NCI-H128 (cell line): Measurements from ENCODE around the gene DYDC2.
A peak's percentile ranks its signal among the peaks of the same experiment; 100 is the strongest.

Experiments
- DNase-seq: peaks from one replicate; lab custom pipeline; 2025; ENCODE audit not compliant: unreplicated experiment; lab: John Stamatoyannopoulos, UW

The DYDC2 gene

DNA sequence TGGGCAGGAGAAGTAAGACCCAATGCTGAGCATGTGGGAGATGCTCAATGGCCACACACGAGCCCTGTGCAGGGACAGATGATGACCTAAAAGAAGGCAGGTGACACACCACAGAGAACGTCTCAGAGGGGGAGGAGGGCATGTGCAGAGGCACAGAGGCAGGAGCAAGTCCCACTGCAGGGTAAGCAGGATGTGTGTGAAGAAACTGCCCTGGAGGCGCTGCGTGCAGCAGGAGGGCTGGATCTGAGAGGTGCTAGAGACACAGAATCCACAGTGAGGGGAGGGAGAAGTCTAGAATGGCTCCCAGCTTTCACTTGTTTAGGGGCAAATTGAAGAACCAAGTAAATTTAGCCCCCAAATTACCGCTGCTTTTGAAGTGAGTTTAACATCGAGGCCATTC is 14.9 kb downstream of the DYDC2 start:
- no peak for DNase-seq

DNA sequence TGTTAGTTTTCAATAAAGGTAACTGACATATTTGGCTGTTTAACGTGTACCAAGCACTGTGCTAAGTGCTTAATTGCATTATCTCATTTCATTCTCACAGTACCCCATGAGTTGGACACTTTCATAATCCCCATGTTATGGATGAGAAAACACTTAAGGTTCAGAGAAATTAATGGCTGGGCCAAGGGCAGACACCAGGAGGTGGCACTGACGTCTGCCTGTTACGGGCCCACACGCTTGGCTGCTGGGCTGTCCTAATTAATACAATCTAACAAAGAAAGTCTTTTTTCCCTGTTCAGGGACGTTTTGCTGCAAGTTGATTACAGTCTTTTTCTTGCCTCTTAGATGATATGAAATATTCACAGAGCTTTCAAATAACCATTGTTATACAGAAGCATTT is 16.1 kb downstream of the DYDC2 start:
- DNase-seq: no peak

- no peak for DNase-seq
These were observed 16.9 kb downstream of the DYDC2 start for GRCh38 chr10:80373502-80373901.

DNA sequence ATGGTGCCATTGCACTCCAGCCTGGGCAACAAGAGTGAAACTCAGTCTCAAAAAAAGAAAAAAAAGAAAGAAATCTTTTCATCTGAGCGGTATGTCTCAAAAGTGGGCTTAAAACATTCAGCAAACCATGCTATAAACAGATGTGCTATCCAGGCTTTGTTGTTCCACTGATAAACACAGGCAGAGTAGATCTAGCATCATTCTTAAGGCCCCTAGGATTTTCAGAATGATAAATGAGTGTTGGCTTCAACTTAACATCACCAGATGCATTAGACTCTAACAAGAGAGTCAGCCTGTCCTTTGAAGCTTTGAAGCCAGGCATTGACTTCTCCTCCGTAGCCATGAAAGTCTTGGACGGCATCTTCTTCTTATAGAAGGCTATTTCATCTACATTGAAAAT is 23.1 kb downstream of the DYDC2 start:
- no peak for DNase-seq

GRCh38 chr10:80380185-80380584 is 23.6 kb downstream of the DYDC2 start:
- no peak for DNase-seq

DNA sequence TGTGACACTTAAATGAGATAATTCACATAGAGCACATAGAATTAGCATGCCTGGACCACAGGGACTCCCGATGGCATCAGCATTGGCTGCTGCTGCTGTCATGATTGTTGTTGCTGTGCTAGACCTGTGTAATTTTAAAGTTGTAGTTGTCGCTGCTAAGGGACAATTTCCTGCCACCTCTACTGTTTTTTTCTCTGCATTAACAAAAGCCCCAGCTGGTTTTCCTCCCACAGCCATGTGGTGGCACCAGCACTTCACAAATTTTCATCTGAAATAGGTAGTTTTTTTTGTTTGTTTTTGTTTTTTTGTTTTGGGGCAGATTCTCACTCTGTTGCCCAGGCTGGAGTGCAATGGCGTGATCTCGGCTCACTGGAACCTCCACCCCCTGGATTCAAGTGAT is 26.4 kb downstream of the DYDC2 start:
- no peak for DNase-seq

DNA sequence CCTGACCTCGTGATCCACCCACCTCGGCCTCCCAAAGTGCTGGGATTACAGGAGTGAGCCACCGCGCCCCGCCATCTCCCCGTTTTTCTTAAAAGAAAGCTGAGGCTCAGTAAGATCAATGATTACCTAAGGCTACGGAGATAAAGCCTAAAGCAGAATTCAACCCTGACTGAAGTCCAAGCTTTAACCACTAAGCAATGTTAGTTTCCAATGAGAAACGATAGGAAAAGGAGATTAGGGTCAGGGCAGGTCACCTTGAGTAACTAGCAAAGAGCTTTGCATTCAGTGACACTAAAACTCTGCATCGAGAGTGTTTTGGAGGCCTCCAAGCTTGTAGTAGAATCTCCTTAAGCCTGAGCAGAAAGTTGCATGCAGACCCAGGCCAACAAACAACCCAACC is 34.2 kb downstream of the DYDC2 start:
- no peak for DNase-seq

DNA sequence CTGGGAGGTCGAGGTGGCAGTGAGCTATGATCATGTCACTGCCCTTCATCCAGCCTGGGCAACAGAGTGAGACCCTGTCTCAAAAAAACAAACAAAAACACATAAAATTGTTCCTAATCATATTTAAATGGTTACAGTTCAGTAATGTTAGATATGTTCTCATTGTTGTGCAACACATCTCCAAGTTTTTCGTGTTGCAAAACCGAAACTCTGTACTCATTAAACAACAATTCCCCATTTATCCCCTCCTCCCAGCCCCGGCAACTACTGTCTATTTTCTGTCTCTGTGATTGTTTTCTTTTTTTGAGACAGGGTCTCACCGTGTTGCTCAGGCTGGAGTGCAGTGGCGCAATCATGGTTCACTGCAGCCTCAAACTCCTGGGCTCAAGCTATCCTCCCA is 35.7 kb downstream of the DYDC2 start:
- DNase-seq: no peak

- no peak for DNase-seq
These were observed 37.9 kb downstream of the DYDC2 start for GRCh38 chr10:80394358-80394916.

DNA sequence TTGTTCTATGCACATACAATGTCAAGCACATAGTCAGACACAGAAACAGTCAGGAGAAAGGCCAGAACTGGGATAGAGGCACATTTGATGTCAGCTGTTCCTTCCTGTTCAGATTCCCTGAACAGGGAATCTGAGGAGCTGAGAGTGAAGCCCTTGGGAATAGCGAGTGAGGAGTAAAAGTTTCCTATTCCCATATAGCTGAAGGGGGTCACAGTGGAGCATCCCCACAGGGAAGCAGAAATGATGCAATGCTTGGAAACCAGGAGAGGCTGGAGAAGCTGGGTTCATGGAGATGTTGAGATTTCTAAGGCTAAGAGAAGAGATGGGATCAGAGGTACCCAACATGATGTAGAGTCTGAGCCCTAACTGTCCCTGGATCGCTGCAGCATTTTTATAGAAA is 40.4 kb downstream of the DYDC2 start:
- no peak for DNase-seq

- no peak for DNase-seq
These were observed 43.7 kb downstream of the DYDC2 start for GRCh38 chr10:80400136-80400804.

DNA sequence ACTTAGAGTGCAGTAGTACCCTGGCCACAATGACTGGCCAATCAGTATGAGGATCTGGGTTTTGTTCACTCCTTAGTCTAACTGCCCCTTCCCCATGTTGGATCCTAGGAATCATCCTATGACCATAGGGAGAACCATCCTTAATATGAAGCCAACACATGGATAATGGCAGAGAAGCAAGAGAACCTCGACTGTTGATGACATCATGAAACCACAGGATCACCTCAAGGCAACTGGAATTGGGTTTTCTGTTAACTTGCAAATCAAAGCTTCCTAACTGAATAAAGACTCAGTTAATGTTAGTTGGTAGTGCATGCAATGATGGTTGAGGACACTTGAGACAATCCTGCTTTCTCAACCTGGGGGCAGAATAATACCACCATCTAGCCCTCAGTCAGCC is 48.5 kb downstream of the DYDC2 start:
- no peak for DNase-seq

- DNase-seq: peak; percentile 5
These were observed 49.0 kb downstream of the DYDC2 start for GRCh38 chr10:80405626-80406025.

- no peak for DNase-seq
These were observed 49.6 kb downstream of the DYDC2 start for GRCh38 chr10:80406204-80406603.

- DNase-seq: no peak
These were observed 51.2 kb downstream of the DYDC2 start for GRCh38 chr10:80407812-80408241.

DNA sequence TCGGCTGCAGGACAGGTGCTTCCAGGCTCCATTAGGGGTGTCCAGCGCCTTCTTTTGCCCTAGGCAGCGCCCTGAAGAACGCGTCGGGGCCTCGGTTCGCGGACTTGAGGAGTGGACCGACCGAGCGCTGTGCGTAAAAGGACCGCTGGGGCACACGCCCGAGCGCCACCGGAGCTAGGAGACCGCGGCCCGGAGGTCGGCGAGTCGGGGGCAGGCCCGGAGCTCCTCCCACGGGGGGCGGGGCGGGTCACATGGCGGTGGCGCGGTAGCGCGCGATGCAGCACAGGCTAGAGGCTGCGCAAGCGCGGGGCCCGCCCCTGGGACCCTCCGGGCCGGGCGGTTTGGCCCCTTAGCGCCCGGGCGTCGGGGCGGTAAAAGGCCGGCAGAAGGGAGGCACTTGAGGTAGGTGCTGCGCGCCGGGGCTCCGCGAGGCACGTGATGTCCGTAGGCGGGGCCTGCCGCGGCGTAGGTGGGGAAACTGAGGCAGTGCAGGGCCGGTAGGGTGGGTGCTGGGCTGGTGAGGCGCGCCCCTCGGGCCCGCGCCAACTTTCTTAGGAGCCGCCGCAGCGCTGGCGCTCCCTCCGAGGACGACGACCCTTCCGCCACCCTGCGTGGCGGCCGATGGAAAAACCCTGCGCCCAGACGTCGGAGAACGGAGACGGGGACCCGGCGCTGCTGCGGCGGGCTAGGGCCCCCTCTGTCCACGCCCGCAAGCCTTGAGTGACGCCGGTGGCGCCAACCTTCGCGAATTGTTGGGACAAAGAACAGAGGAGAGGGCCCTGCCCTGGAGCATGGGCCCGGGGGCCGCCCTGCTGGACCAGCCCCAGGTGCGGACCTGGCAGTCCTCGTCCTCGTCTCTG is 51.9 kb downstream of the DYDC2 start, which contains the start of gene PRXL2A:
TSS of gene PRXL2A (plus strand) at position 310 of the 860 bp plus-strand sequence. CDS start 11,917 bp downstream, outside the sequence.
- DNase-seq: peak; percentile 31

DNA sequence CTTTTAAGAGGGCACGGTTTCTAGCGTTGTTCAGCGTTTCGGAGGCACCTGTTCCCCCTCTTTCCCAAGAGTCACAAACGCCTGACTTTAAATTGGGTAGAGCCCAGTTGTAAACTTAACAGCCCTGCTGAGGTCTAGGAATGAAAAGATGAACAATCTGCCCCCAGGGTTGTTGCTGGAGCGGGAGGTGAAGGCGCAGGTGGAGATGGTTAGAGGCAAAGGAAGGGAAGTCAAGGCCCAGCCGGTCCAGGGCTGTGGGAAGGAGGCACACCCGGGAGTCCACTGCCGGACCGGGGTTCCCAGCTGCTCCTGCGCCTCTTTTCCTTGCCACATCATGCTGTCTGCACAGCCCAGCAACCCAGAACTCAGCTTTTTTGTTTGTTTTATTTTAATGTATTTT is 52.5 kb downstream of the DYDC2 start:
- no peak for DNase-seq

DNA sequence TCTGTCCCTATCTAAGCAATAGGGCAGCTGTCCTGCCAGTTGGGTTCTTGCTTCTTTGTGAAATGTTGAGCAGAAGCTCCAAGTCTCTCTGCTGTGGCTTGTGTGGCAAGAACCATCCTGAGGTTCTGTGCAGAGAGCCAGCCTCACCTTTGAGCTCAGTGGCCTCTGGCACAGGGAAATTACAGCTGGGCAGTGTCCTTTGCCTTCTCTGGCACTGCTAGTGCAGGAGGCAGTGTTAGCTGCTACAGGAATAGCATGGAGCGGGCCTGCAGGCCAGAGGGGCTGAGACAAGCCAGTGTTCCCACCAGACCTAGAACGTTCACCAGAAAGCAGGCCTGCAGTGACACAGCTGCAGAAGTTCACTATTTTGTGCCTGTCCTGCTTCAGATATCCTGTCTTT is 53.5 kb downstream of the DYDC2 start:
- DNase-seq: no peak

DNA sequence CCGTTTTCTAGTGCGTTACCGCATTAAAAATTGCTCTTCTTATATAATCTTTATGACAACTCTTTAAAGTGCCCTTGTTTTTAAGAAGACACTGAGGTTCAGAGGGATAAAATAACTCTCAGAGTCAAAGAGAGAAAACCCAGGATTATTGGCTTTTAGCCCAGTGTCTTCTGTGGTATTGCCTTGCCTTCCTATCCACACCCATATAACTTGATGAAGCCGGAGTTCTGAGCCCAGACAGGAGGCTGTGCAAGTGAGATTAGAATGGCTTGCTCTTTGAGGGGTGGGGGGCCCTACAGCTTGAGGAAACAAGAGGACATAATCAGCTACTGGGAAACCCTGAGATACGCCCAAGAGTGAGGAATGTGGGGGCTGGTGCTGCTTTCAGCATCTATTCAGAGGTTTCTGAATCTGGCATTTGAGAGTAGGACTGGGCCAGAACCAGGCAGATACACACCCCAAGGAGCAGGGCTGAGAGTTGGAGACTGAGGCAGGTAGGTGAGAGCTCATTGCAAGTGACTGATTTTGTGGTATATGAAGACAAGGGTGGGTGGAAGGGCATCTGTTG is 54.1 kb downstream of the DYDC2 start:
- DNase-seq: no peak

- DNase-seq: no peak
These were observed 54.7 kb downstream of the DYDC2 start for GRCh38 chr10:80411267-80411668.

DNA sequence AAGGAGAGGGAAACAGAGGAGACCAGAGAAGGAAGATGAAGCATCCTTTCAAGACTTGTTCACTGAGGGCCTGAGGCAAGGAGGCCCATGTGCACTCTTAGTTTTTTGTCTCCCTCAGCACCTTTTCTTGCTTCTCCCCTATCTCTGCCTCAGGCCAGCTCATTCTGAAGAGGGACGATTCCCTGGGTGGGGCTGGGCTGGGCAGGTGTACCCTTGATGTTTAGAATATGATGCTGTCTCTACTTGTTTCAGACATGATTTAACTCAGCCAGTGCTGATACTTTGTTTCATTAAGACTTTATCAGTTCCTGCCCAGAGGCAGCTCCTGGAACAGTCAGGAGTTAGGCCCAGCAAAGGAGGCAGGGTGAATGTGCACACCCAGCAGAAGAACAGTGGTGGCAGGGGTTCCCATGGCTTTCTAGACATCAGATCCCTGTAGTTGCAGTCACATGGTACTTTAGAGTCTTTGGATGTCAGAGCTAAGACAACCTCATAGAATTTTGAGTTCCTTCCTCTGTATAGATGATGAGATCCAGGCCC is 55.2 kb downstream of the DYDC2 start:
- no peak for DNase-seq
